ENCODE data around the gene CHD6.

The CHD6 gene

GRCh38 chr20:41365777-41366545 is 252.2 kb downstream of the CHD6 start:
- TF ChIP-seq ZFX (IDR thresholded peaks at IDR 0.05): no peak
- no peak for TF ChIP-seq CTCF (conservative IDR thresholded peaks at IDR 0.05)
- H3K27ac ChIP-seq: no peak overlapping the region

GRCh38 chr20:41364967-41365765 is 253.0 kb downstream of the CHD6 start:
- no peak for TF ChIP-seq CTCF (conservative IDR thresholded peaks at IDR 0.05)
- TF ChIP-seq ZFX (IDR thresholded peaks at IDR 0.05): no peak
- no peak overlapping the region for H3K27ac ChIP-seq

GRCh38 chr20:41364236-41364855 is 253.8 kb downstream of the CHD6 start:
- H3K27ac ChIP-seq: no peak overlapping the region
- TF ChIP-seq ZFX (IDR thresholded peaks at IDR 0.05) (no peak), CTCF (conservative IDR thresholded peaks at IDR 0.05) (no peak)

GRCh38 chr20:41363601-41364000 is 254.6 kb downstream of the CHD6 start:
- TF ChIP-seq CTCF (conservative IDR thresholded peaks at IDR 0.05) (no peak), ZFX (IDR thresholded peaks at IDR 0.05) (no peak)
- no peak overlapping the region for H3K27ac ChIP-seq

GRCh38 chr20:41362748-41363140 is 255.4 kb downstream of the CHD6 start:
- TF ChIP-seq ZFX (IDR thresholded peaks at IDR 0.05): no peak
- no peak for TF ChIP-seq CTCF (conservative IDR thresholded peaks at IDR 0.05)

GRCh38 chr20:41361757-41362747 is 256.1 kb downstream of the CHD6 start:
- no peak overlapping the region for H3K27ac ChIP-seq
- TF ChIP-seq CTCF (conservative IDR thresholded peaks at IDR 0.05) (no peak), ZFX (IDR thresholded peaks at IDR 0.05) (no peak)

More at GRCh38 chr20:41362748-41363140, 255.4 kb downstream of the CHD6 start:
- no peak overlapping the region for H3K27ac ChIP-seq

Data from C4-2B (cell line).